ENCODE results near the gene COL6A1.

The COL6A1 gene, protein sequence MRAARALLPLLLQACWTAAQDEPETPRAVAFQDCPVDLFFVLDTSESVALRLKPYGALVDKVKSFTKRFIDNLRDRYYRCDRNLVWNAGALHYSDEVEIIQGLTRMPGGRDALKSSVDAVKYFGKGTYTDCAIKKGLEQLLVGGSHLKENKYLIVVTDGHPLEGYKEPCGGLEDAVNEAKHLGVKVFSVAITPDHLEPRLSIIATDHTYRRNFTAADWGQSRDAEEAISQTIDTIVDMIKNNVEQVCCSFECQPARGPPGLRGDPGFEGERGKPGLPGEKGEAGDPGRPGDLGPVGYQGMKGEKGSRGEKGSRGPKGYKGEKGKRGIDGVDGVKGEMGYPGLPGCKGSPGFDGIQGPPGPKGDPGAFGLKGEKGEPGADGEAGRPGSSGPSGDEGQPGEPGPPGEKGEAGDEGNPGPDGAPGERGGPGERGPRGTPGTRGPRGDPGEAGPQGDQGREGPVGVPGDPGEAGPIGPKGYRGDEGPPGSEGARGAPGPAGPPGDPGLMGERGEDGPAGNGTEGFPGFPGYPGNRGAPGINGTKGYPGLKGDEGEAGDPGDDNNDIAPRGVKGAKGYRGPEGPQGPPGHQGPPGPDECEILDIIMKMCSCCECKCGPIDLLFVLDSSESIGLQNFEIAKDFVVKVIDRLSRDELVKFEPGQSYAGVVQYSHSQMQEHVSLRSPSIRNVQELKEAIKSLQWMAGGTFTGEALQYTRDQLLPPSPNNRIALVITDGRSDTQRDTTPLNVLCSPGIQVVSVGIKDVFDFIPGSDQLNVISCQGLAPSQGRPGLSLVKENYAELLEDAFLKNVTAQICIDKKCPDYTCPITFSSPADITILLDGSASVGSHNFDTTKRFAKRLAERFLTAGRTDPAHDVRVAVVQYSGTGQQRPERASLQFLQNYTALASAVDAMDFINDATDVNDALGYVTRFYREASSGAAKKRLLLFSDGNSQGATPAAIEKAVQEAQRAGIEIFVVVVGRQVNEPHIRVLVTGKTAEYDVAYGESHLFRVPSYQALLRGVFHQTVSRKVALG

DNA sequence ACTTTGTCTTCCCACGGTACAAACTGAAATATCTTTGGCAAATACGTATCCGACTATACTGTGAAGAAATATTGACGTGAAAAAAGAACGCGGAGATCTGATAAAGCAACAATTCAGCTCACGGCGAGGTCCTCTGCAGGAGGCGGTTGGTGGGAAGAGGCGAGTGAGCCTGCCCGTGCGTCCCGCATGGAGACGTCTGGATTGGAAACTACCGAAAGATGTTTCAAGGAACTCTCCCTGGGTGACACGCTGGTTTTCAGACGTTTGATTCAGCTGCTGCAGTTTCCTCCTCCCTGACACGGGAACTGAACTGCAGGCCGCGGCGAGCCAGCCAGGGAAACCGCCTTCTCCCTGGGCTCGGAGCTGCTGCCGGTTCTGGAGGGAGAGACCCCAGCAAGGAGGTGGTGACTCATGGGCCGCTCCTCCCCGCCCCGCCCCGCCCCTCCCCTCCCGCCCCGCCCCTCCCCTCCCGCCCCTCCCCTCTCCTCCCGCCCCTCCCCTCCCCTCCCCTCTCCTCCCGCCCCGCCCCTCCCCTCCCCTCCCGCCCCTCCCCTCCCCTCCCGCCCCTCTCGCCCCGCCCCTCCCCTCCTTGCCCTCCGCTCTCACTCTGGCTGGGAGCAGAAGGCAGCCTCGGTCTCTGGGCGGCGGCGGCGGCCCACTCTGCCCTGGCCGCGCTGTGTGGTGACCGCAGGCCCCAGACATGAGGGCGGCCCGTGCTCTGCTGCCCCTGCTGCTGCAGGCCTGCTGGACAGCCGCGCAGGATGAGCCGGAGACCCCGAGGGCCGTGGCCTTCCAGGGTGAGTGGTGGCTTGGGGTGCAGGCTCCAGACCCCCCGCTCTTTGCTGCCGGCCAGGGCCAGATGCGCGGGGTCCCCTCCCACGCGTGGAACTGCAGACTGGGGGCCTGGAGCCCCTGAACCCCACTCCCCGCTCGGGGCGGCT lies at the start of gene COL6A1:
Gene COL6A1 (plus strand): TSS at position 620 of the 941 bp plus-strand sequence. CDS start 81 bp downstream, at position 701.
- H3K4me3 ChIP-seq (ENCODE audit: low read length), result peak within 1 kb of the TSS; percentile 39
- TF ChIP-seq ZNF274 (IDR thresholded peaks at IDR 0.05; ENCODE audit: low read depth, low read length), result no peak

- no peak for TF ChIP-seq ZNF274 (IDR thresholded peaks at IDR 0.05; ENCODE audit: low read depth, low read length)
These were observed 48.6 kb upstream of the COL6A1 start for GRCh38 chr21:45932922-45933502.

GRCh38 chr21:45934085-45934484 lies 47.5 kb upstream of the COL6A1 start:
- no peak overlapping the region for H3K4me3 ChIP-seq (ENCODE audit: low read length)
- TF ChIP-seq ZNF274 (IDR thresholded peaks at IDR 0.05; ENCODE audit: low read depth, low read length), result no peak

More at GRCh38 chr21:45932922-45933502, 48.6 kb upstream of the COL6A1 start:
- H3K4me3 ChIP-seq (ENCODE audit: low read length), result no peak overlapping the region

DNA sequence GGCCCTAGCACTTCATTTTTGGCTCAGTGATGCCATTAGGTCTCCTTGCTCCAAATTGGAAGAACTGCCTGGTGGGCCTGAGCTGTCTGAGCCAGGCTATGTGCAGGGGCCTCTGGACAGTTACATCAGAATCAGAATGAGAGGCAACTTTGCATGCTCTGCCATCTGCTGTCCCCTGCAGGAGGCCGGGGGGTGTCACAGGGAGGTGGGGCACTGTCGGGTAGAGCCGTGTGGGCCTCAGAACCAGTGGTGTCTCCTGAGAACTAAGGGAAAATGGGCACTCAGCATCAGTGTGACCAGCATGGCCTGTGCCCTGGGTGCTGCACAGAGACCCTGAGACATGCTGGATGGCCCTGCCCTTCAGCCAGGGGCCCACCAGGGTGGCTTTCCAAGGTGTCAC lies 47.0 kb upstream of the COL6A1 start:
- H3K4me3 ChIP-seq (ENCODE audit: low read length), result no peak overlapping the region
- TF ChIP-seq ZNF274 (IDR thresholded peaks at IDR 0.05; ENCODE audit: low read depth, low read length), result no peak

DNA sequence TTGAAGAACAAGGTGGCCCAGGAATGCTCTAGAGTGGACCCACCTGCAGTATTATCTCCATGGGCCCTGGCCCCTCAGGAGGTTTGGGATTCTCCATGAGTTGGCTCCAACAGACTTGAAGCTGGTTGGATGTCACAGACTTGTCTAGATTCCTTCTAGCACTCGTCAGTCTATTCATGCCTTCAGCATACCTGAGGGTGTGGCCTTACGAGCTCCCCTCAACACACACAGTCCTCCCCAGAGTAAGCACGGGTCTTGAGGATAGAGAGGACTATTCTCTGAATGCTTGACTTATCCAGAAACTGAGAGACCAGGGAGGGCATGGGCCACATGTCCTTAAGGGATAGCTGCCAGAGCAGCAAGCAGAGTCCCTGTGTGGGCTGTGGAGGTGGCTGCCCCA lies 45.9 kb upstream of the COL6A1 start:
- no peak for TF ChIP-seq ZNF274 (IDR thresholded peaks at IDR 0.05; ENCODE audit: low read depth, low read length)
- H3K4me3 ChIP-seq (ENCODE audit: low read length), result no peak overlapping the region

DNA sequence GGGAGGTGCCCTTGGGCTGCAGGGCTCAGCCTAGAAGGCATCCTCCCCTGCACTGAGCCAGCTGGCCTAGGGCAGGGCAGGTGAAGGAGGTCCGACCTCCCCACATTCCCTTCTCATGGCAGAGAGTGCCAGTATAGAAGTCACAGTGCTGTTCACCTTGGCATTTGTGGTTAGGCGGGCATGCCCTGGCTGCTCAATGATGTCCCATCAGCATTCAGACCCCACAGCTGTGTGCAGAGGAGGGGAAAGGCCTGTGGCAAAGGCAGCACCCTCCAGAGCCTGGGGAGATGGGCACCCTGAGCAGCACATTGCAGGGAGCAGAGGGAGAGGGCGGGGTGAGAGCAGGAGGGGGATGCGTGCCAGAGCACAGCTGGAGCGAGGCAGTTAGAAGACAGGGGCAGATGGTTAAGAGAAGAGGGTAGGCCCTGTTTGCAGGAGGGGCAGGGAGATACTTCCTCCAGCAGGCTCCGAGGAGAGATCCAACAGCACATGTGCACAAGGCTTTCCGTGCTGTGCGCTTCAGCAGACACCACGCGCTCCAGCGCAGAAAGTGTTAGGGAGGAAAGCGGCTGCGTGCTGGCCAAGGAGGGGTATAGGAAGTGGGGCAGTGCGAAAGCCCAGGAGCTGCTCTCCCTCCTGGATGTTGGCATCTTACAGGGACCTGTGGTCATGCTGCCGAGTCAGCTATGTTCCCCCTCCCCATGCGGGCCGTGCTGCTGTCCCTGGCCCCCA lies 43.7 kb upstream of the COL6A1 start:
- H3K4me3 ChIP-seq (ENCODE audit: low read length), result no peak overlapping the region
- no peak for TF ChIP-seq ZNF274 (IDR thresholded peaks at IDR 0.05; ENCODE audit: low read depth, low read length)

GRCh38 chr21:45938453-45938755 lies 43.2 kb upstream of the COL6A1 start:
- no peak for TF ChIP-seq ZNF274 (IDR thresholded peaks at IDR 0.05; ENCODE audit: low read depth, low read length)
- no peak overlapping the region for H3K4me3 ChIP-seq (ENCODE audit: low read length)

DNA sequence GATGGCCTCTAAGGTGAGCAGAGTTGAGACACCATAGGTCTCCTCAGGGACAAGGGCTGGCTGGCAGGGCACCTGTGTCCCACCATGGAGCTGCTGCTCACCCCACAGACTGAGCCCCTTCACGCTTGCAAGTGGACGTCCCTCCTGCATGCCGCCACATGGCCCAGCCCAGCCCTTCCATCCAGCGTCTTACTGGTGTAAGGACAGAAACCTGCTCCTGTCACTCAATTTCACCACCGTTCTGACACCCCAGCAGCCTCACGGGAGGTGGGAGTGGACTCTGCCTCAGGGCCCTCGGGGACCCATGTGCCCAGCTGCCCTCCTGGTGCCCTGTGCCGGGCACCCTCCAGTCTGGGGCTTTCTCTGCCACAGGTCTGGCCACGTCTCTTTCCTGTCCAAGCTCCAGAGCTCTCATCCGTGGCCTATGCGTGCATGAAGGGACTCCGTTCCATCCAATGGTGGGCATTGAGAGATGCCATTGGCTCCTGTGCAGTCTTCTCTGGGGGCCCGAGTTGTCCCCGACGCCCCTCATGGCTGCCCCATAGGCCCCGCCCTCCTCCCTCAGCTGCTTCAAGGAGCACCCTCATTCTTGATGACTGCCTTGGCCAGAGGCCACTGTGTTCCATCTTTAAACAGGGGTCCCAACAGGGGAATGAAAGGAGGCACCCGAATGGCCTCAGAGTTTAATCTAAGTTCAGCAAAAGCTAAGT lies 42.6 kb upstream of the COL6A1 start:
- no peak overlapping the region for H3K4me3 ChIP-seq (ENCODE audit: low read length)
- no peak for TF ChIP-seq ZNF274 (IDR thresholded peaks at IDR 0.05; ENCODE audit: low read depth, low read length)

- no peak for TF ChIP-seq ZNF274 (IDR thresholded peaks at IDR 0.05; ENCODE audit: low read depth, low read length)
- no peak overlapping the region for H3K4me3 ChIP-seq (ENCODE audit: low read length)
These were observed 42.0 kb upstream of the COL6A1 start for GRCh38 chr21:45939521-45940045.

GRCh38 chr21:45940091-45940490 lies 41.5 kb upstream of the COL6A1 start:
- TF ChIP-seq ZNF274 (IDR thresholded peaks at IDR 0.05; ENCODE audit: low read depth, low read length), result no peak
- H3K4me3 ChIP-seq (ENCODE audit: low read length), result no peak overlapping the region

GRCh38 chr21:45940621-45941337 lies 40.8 kb upstream of the COL6A1 start:
- no peak overlapping the region for H3K4me3 ChIP-seq (ENCODE audit: low read length)
- no peak for TF ChIP-seq ZNF274 (IDR thresholded peaks at IDR 0.05; ENCODE audit: low read depth, low read length)

Data from GM08714 (cell line).